Renal pelvis (tissue), 4 donors: ENCODE measurements around the gene APOOL. TPM values are rescaled to one million over a fixed set of nuclear protein-coding genes. Genes with fewer than 3 reads are reported as not detected.
"Not testable (repeated sequence)": the region's sequence is repeated elsewhere in the genome, so short reads cannot be mapped to it uniquely, and the experiment has no call there.

Experiments used
- DNase-seq: peaks from one replicate; pipeline ENCODE4 v3.0.0-alpha.2; 2013
- polyA plus RNA-seq, 3 donors: library from polyadenylated mRNA; unstranded; fragments of 120-200 nt; gene quantifications; one replicate each; pipeline ENCODE4 v1.2.1, GENCODE V29; 2013; ENCODE audit not compliant: insufficient read length in 3 of 3

The APOOL gene
- polyA plus RNA-seq, 3 donors: 18.3 to 26.9 (median 19.7) TPM

- no peak for DNase-seq
These were observed 49.1 kb downstream of the APOOL start for GRCh38 chrX:85052636-85053343.

- DNase-seq: no peak
These were observed 62.0 kb downstream of the APOOL start for GRCh38 chrX:85065512-85066198.

- not testable (repeated sequence) for DNase-seq
These were observed 73.6 kb downstream of the APOOL start for GRCh38 chrX:85077247-85077646.

- peak; percentile 9 for DNase-seq
These were observed 81.2 kb downstream of the APOOL start for GRCh38 chrX:85084770-85085393.

- no peak for DNase-seq
These were observed 85.7 kb downstream of the APOOL start for GRCh38 chrX:85089321-85089840.

GRCh38 chrX:85107407-85107806 is 103.7 kb downstream of the APOOL start:
- DNase-seq: no peak

- DNase-seq: no peak
These were observed 104.5 kb downstream of the APOOL start for GRCh38 chrX:85108165-85108564.

- DNase-seq: no peak
These were observed 105.6 kb downstream of the APOOL start for GRCh38 chrX:85109235-85109634.

GRCh38 chrX:85111347-85111746 is 107.7 kb downstream of the APOOL start:
- peak; percentile 3 for DNase-seq

GRCh38 chrX:85112293-85112692 is 108.6 kb downstream of the APOOL start:
- no peak for DNase-seq

- no peak for DNase-seq
These were observed 110.1 kb downstream of the APOOL start for GRCh38 chrX:85113746-85114145.

GRCh38 chrX:85114171-85114570 is 110.5 kb downstream of the APOOL start:
- no peak for DNase-seq

- no peak for DNase-seq
These were observed 111.1 kb downstream of the APOOL start for GRCh38 chrX:85114776-85115175.

- no peak for DNase-seq
These were observed 111.6 kb downstream of the APOOL start for GRCh38 chrX:85115252-85115651.

GRCh38 chrX:85136409-85136808 is 132.7 kb downstream of the APOOL start:
- no peak for DNase-seq

- DNase-seq: no peak
These were observed 135.7 kb downstream of the APOOL start for GRCh38 chrX:85139422-85139821.

- no peak for DNase-seq
These were observed 137.3 kb downstream of the APOOL start for GRCh38 chrX:85140964-85141363.

Other genes with a start within 250 kb of the APOOL start
- gene SATL1, start 239.9 kb downstream of the APOOL start, polyA plus RNA-seq: under 1 TPM; 0.60 to 0.92 (median 0.61) TPM
- 10 to 100 TPM; 65.9 to 75.4 (median 74.8) TPM for gene ZNF711, start 240.1 kb downstream of the APOOL start, polyA plus RNA-seq